Hepatocyte (in vitro differentiated cells): ENCODE data around the gene MRRF.

Experiments
- CTCF ChIP-seq: fragments of 200-600 bp; sonication (generic); IDR thresholded peaks from 2 replicates; pipeline ENCODE4 v1.5.1; 2016; ENCODE audit warnings: antibody characterized with exemption, mild to moderate bottlenecking; ENCODE audit not compliant: poor library complexity
- EZH2 ChIP-seq: fragments of 200-600 bp; sonication (generic); IDR thresholded peaks from 2 replicates; pipeline ENCODE4 v1.6.1; 2016; ENCODE audit warnings: antibody characterized with exemption, mild to moderate bottlenecking, borderline replicate concordance
- EZH2phosphoT487 ChIP-seq: fragments of 200-600 bp; sonication (generic); IDR thresholded peaks from one replicate; pipeline ENCODE4 v1.6.1; 2018; ENCODE audit warnings: antibody characterized with exemption, mild to moderate bottlenecking, low read depth, moderate library complexity; ENCODE audit not compliant: unreplicated experiment, severe bottlenecking

- TF ChIP-seq EZH2 = no peak
- TF ChIP-seq CTCF = no peak
- TF ChIP-seq EZH2phosphoT487 = no peak
Measured at GRCh38 chr9:122264360-122265148, at the start of gene MRRF, which contains the start of gene RBM18.
